ENCODE data around the gene TFDP1.

Gene TFDP1

DNA sequence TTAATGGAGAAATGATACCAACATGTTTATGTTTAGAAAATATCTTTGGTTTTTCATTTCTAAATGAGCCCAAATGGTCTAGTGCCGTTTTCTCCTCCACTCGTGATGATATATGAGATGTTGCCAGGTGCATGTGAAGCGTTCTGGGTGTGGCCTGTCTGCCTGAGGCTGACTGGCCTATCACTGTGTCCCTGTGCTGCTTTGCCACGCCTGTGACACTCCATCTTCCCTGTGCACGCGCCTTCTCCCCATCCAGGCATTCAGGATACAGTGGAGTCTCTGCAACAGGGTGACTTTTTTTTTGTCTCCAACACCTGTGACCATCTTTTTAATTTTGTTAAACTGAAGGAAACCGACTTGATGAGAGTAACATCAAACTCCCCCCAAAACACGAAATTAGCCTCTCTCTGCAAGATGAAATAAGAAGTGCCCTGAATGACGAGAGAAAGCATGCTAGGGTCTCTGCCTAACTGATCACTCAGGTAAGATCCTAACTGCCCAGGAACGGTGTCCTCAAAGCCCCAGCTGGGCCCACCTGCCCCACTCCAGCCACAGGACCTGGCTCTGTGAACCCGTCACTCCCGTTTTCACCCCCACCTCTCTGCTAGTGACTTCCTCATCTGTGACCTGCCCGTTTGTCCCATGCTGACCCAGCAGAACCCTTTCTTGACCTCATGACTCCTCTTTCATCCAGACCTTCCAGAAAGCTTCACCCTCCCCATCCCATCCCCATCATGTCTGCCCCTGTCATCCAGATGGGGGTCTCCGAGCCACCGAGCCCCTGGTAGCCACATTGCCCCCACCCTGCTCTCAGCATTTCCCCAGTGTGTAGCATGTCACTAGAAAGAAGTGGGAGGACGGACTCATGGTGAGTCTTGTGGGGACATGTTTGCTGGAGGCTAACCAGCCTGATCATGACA is 33.2 kb upstream of the TFDP1 start:
- no peak for DNase-seq (ENCODE audit: low spot score)
- TF ChIP-seq, protein P1, sequence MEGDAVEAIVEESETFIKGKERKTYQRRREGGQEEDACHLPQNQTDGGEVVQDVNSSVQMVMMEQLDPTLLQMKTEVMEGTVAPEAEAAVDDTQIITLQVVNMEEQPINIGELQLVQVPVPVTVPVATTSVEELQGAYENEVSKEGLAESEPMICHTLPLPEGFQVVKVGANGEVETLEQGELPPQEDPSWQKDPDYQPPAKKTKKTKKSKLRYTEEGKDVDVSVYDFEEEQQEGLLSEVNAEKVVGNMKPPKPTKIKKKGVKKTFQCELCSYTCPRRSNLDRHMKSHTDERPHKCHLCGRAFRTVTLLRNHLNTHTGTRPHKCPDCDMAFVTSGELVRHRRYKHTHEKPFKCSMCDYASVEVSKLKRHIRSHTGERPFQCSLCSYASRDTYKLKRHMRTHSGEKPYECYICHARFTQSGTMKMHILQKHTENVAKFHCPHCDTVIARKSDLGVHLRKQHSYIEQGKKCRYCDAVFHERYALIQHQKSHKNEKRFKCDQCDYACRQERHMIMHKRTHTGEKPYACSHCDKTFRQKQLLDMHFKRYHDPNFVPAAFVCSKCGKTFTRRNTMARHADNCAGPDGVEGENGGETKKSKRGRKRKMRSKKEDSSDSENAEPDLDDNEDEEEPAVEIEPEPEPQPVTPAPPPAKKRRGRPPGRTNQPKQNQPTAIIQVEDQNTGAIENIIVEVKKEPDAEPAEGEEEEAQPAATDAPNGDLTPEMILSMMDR (IDR thresholded peaks at IDR 0.05; ENCODE audit: extremely low read depth, missing control alignments) = no peak

DNA sequence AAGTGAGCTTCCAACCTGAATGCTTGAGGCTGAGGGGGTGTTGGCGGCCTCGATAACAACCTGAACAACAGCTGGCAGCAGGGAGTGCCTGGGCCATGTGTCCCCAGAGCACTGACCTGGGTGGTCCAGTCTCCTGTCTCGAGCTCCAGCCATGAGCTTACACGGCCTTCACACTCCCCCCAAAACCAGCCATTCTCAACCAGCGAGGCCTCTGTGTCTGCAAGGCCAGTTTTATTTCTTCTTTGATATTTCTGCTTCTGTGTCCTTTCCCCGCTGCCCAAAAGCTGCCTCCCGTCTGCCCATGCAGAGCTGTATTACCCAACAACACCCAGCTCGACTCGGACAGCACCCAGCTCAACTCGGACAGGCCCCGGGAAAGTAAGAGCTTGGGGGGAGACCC is 32.5 kb upstream of the TFDP1 start:
- TF ChIP-seq, protein P1 (IDR thresholded peaks at IDR 0.05; ENCODE audit: extremely low read depth, missing control alignments) = no peak
- DNase-seq (ENCODE audit: low spot score) = no peak

DNA sequence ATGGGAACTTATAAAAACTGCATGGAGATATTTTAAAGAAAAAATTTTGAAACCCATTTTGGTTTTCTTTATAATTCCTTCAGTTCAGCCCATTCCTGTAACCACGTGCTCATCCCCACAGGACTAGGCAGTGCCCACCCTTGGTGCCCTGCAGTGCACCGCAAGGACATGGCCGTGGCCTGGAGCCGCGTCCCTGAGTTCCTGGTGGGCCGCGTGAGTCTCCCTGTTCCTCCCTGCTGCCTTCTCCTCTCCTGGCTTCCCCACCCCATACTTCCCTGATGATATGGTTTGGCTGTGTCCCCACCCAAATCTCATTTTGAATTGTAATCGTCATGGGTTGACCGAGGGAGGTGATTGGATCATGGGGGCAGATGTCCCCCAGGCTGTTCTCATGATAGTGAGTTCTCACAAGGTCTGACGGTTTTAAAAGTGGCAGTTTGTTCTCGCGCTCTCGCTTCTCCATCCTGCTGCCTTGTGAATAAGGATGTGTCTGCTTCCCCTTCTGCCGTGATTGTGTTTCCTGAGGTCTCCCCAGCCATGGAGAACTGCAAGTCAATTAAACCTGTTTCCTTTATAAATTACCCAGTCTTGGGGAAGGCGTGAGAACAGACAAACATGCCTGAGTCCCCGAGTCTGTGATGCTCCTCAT is 31.6 kb upstream of the TFDP1 start:
- no peak for DNase-seq (ENCODE audit: low spot score)
- TF ChIP-seq, protein P1 (IDR thresholded peaks at IDR 0.05; ENCODE audit: extremely low read depth, missing control alignments) = no peak

DNA sequence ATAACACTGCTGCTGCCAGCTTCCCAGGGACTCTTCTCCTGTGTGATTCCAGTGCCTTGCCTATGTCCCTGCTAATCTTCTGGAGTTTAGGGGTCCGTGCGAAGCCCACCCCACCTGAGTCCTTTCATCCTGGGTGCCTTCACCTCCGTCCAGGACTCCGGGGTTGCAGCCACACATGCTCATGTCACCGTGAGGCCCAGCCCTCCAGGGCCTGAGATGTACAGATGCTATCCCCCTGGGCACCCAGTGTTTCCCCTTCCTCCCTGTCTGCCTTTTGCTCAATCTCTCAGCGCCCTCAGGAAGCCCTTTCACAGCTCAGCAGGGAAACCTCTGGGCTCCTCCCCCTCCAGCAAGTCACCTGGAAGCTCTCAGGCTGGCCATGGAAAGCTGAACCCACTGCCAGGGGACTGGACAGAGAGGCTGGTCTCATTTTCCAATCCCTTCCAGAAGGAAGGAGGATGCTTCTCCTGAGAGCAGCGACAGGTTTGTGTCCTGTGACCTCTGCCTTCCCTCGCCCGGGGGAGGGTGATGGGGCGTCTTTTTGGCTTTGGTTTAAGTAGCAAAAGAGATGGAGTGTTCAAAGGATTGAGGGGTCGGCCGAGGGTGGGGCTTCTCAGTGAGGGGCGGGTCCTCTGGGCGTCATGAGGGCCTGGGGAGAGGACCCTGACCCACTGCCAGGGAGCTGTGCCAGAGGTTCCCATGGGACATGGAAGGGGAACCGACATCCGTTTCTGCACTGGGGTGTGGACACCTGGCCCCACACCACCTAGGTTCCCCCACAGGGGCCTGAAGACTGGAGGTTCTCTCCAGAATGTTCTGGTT is 30.8 kb upstream of the TFDP1 start:
- no peak for DNase-seq (ENCODE audit: low spot score)
- TF ChIP-seq, protein P1 (IDR thresholded peaks at IDR 0.05; ENCODE audit: extremely low read depth, missing control alignments) = no peak

DNA sequence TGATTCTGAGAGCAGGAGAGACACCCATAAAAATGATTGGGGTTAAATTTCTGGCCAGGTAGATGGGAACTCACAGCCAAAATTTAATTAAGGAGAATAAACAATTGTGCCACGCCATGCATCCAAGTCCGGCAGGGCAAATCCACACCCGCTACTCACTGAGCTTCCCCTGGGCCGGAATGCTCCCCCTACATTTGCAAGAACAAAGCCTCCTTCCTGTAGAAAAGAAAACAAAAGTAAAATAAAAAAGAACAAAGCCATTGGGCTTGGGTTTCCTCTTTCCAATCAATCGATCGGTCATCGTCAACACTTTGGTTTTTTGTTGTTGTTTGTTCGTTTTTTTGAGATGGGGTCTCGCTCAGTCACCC is 30.2 kb upstream of the TFDP1 start:
- TF ChIP-seq, protein P1 (IDR thresholded peaks at IDR 0.05; ENCODE audit: extremely low read depth, missing control alignments) = no peak
- DNase-seq (ENCODE audit: low spot score) = no peak

DNA sequence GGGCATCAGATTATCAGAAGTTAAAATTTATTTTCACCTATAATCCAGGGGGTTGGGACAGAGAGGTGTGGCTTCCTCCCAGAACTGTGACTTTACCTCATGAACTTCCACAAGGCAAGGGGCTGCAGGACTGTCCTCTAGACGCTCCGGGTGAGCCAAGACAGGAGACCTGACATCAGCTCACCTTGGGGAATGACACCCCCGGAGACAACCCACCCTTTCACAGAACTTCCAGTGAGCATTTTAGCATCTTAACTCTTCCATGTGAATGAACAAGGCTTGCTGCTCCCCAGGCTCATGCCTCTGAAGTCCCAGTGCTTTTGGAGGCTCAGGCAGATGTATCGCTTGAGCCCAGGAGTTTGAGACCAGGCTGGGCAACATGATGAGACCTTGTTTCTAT is 29.4 kb upstream of the TFDP1 start:
- TF ChIP-seq, protein P1 (IDR thresholded peaks at IDR 0.05; ENCODE audit: extremely low read depth, missing control alignments) = no peak
- no peak for DNase-seq (ENCODE audit: low spot score)

All from GM20000 (cell line).